Measurements from ENCODE around the gene ABHD16B.

Gene ABHD16B

DNA sequence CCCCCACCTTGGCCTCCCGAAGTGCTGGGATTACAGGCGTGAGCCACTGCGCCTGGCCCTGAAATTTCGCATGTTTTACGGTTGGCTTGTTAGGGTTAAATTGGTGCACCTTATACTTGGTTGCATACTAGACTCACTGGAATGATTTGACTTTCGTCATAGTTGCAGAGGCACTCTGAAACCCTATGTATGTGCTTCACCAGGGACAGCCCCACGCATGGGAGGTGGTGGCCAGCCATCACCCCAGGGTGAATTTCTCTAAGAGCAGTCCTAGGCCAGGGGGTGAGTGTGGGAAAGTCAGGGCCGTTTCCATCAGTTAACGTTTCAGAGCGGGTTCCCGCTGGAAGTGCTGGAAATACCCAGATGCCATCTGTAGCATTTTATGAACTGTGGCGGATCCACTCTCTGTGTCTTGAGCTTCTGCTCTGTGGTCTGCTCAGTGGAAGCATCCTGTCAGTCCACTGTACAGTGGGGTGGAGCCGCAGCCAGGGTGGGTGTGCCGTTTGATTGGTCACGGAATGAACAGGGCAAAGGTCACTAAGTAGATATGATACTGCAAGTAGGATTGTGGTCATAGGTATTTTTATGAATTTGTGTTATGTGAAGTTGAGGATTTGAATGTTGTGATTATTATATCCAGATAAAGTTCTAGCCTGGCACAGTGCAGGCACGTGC, 46.8 kb downstream of the ABHD16B start:
- TF ChIP-seq, protein P1, sequence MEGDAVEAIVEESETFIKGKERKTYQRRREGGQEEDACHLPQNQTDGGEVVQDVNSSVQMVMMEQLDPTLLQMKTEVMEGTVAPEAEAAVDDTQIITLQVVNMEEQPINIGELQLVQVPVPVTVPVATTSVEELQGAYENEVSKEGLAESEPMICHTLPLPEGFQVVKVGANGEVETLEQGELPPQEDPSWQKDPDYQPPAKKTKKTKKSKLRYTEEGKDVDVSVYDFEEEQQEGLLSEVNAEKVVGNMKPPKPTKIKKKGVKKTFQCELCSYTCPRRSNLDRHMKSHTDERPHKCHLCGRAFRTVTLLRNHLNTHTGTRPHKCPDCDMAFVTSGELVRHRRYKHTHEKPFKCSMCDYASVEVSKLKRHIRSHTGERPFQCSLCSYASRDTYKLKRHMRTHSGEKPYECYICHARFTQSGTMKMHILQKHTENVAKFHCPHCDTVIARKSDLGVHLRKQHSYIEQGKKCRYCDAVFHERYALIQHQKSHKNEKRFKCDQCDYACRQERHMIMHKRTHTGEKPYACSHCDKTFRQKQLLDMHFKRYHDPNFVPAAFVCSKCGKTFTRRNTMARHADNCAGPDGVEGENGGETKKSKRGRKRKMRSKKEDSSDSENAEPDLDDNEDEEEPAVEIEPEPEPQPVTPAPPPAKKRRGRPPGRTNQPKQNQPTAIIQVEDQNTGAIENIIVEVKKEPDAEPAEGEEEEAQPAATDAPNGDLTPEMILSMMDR (IDR thresholded peaks at IDR 0.05; ENCODE audit: insufficient read depth, low read length, missing control alignments): no peak
- H3K4me3 ChIP-seq (ENCODE audit: low read depth, low read length): no peak overlapping the region
- CTCF ChIA-PET: interaction anchor here (1.6 to 4.5 kb wide), 2 partner anchors 12 to 66 kb away, joined by 4 to 23 read pairs; partner anchors contain the start of gene DNAJC5
- POLR2A ChIA-PET: no interaction called here
- DNase-seq (ENCODE audit: low read depth, low spot score): no peak

DNA sequence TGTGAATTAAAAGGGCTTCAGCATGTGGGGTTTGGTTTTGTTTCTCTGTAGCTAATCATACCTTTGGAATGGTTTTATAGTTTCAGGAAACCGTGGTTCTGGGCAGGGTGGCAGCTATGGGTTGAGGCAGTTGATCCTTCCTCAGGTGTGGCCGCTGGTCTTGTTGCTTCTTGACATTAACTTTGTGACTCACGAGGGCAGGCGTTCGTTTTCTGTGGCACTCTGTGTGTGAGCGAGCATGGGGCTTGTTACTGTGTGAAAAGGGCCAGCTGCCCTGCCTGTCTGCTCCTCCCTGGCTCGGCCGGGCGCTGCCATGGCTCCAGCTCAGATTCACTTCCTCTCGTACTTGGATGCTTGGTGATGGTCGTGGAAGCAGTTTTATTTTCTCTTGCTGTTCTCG, 49.9 kb downstream of the ABHD16B start:
- POLR2A ChIA-PET: interaction anchor here (1.2 kb wide), 1 partner anchor 46 kb away, joined by 3 read pairs; the partner anchor contains the start of gene TPD52L2
- no peak overlapping the region for H3K4me3 ChIP-seq (ENCODE audit: low read depth, low read length)
- TF ChIP-seq, protein P1 (IDR thresholded peaks at IDR 0.05; ENCODE audit: insufficient read depth, low read length, missing control alignments): no peak
- DNase-seq (ENCODE audit: low read depth, low spot score): no peak
- CTCF ChIA-PET: interaction anchor here (1.3 to 2.1 kb wide), 4 partner anchors 15 to 125 kb away, joined by 3 to 6 read pairs (median 3); no protein-coding TSS in a partner anchor
